Hematopoietic multipotent progenitor cell treated with erythropoietin and hydrocortisone succinate and interleukin-3 and kit ligand, for 17 days (in vitro differentiated cells): ENCODE data around the gene NBEAL2.

Experiments
- DNase-seq: peaks from one replicate; pipeline ENCODE4 v3.0.0-alpha.2; 2015; ENCODE audit warnings: low spot score

Gene NBEAL2

GRCh38 chr3:47042231-47042791 is 62.8 kb downstream of the NBEAL2 start:
- DNase-seq: no peak

GRCh38 chr3:47047069-47047468 is 67.6 kb downstream of the NBEAL2 start:
- DNase-seq: no peak

GRCh38 chr3:47047673-47048072 is 68.2 kb downstream of the NBEAL2 start:
- DNase-seq: no peak

GRCh38 chr3:47054412-47054811 is 74.9 kb downstream of the NBEAL2 start:
- no peak for DNase-seq

GRCh38 chr3:47056705-47057104 is 77.2 kb downstream of the NBEAL2 start:
- DNase-seq: no peak

GRCh38 chr3:47057212-47057671 is 77.8 kb downstream of the NBEAL2 start:
- DNase-seq: no peak
